COLO829 (cell line): ENCODE measurements around the gene PKDREJ.
"Not testable (repeated sequence)": the region's sequence is repeated elsewhere in the genome, so short reads cannot be mapped to it uniquely, and the experiment has no call there.

Experiments used
- DNase-seq: peaks from one replicate; pipeline ENCODE4 v3.0.0; 2012; ENCODE audit warnings: low spot score

The PKDREJ gene

GRCh38 chr22:46263216-46263590 is at the start of gene PKDREJ:
Gene PKDREJ (minus strand): TSS chr22:46263343. CDS start chr22:46263322, 21 bp downstream.
- no peak for DNase-seq

- DNase-seq = not testable (repeated sequence)
These were observed 49.7 kb upstream of the PKDREJ start for GRCh38 chr22:46312848-46313247.

- DNase-seq = no peak
These were observed 48.9 kb upstream of the PKDREJ start for GRCh38 chr22:46312056-46312455.

GRCh38 chr22:46309526-46310085 is 46.5 kb upstream of the PKDREJ start:
- DNase-seq = no peak

GRCh38 chr22:46308283-46308988 is 45.3 kb upstream of the PKDREJ start:
- no peak for DNase-seq

- DNase-seq = no peak
These were observed 40.3 kb upstream of the PKDREJ start for GRCh38 chr22:46303347-46303965.

GRCh38 chr22:46300491-46300890 is 37.3 kb upstream of the PKDREJ start:
- DNase-seq = no peak

GRCh38 chr22:46299101-46299500 is 36.0 kb upstream of the PKDREJ start:
- no peak for DNase-seq

GRCh38 chr22:46297151-46297812 is 34.1 kb upstream of the PKDREJ start:
- no peak for DNase-seq

GRCh38 chr22:46296257-46297150 is 33.4 kb upstream of the PKDREJ start, which contains the start of gene GTSE1:
Gene GTSE1 (plus strand): TSS chr22:46296870. CDS start chr22:46297401, 531 bp downstream.
- peak; percentile 100 for DNase-seq

- DNase-seq = no peak
These were observed 32.3 kb upstream of the PKDREJ start for GRCh38 chr22:46295277-46295971.

- no peak for DNase-seq
These were observed 31.6 kb upstream of the PKDREJ start for GRCh38 chr22:46294784-46295183.

GRCh38 chr22:46293577-46294260 is 30.6 kb upstream of the PKDREJ start:
- no peak for DNase-seq

- no peak for DNase-seq
These were observed 29.6 kb upstream of the PKDREJ start for GRCh38 chr22:46292732-46293131.

GRCh38 chr22:46292173-46292572 is 29.0 kb upstream of the PKDREJ start:
- no peak for DNase-seq

- no peak for DNase-seq
These were observed 28.0 kb upstream of the PKDREJ start for GRCh38 chr22:46290843-46291785.

- DNase-seq = no peak
These were observed 27.1 kb upstream of the PKDREJ start for GRCh38 chr22:46290121-46290842.

GRCh38 chr22:46289244-46289891 is 26.2 kb upstream of the PKDREJ start:
- DNase-seq = no peak
